Lower lobe of right lung (tissue), 2 donors: ENCODE measurements around the gene AKT1. TPM values are rescaled to one million over a fixed set of nuclear protein-coding genes. Genes with fewer than 3 reads are reported as not detected.
A peak's percentile ranks its signal among the peaks of the same experiment; 100 is the strongest.
"Not testable (repeated sequence)": the region's sequence is repeated elsewhere in the genome, so short reads cannot be mapped to it uniquely, and the experiment has no call there.

Experiments used
- ATAC-seq, 2 donors: fragments of 200-7000 bp; cut with Tn5 transposase; one replicate each; pipeline ENCODE4 v1.9.1; 2020 to 2022; ENCODE audit warnings: mild to moderate bottlenecking in 2 of 2, moderate library complexity in 2 of 2
- DNase-seq: peaks from one replicate; pipeline ENCODE4 v3.0.0-alpha.2; 2020
- H3K27ac ChIP-seq: fragments of 200-600 bp; one replicate; pipeline ENCODE4 v1.8.0; 2022
- H3K27me3 ChIP-seq: fragments of 200-600 bp; one replicate; pipeline ENCODE4 v1.8.0; 2022; ENCODE audit warnings: low read depth
- H3K36me3 ChIP-seq: fragments of 200-600 bp; one replicate; pipeline ENCODE4 v1.8.0; 2022; ENCODE audit warnings: mild to moderate bottlenecking
- H3K4me1 ChIP-seq: fragments of 200-600 bp; one replicate; pipeline ENCODE4 v1.8.0; 2022
- H3K4me3 ChIP-seq: fragments of 200-600 bp; one replicate; pipeline ENCODE4 v1.8.0; 2022; ENCODE audit warnings: mild to moderate bottlenecking
- H3K9me3 ChIP-seq: fragments of 200-600 bp; one replicate; pipeline ENCODE4 v1.8.0; 2022
- intact Hi-C: fragments of 100-400 bp; cut with DNase I; formaldehyde crosslinking; loops from one replicate; pipeline ENCODE4 v1.11.0; 2022
- total RNA-seq: library from RNA; stranded (reverse); fragmentation: NEBNext Ultra II Directional; extraction: Animal tissue kit (Norgen Biotek cat#: 25700); gene quantifications from one replicate; pipeline ENCODE4 v1.2.1, GENCODE V29; 2021
- TF ChIP-seq, protein P1 (sequence below): fragments of 200-600 bp; IDR thresholded peaks from one replicate; pipeline ENCODE4 v1.8.0; 2022; ENCODE audit warnings: antibody characterized with exemption, mild to moderate bottlenecking
- donor health status: DM: no; HTN: yes; CAD: no; lungs with severe emphysema.

Gene AKT1
- total RNA-seq, 1 donor from 2014 or later, result 154 TPM

DNA sequence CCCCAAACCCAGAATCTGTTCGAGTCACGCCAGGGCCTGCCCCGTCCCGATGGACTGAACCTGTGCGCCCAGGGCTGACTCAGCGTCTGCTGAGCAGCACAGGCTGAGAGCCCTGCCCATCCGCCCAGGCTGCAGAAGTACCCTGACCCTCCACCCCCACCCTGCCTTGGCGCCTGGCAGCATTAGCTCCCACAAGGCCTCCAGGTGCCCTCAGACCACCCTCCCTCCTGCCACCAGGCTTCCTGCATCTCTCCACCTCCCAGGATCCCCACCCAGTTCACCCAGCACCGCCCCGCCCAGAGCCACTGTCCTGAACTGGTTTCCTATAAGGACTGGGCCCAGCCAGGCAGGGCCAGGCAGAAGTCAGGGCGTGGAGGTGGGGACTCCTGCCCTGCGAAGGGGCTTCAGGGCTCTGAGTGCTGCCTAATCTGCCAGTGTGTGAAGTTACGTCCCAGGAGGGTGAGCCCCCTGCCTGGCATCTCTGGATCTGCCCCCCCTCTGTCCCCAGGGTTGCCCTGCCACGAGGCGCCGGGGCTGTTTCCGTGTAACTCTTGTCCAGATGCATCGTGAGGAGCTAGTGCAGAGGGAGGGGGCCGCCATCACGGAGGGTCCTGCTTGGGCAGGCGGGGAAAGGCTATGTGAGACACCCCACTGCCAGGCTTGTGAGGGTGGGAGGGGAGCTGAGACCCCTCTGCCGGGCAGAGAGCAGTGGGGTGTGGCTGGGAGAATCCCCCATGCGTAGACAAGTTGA lies 62.4 kb downstream of the AKT1 start:
- no peaks in the 10 kb centered on the region for H3K27me3 ChIP-seq
- DNase-seq (no peak), ATAC-seq (peak; percentile 17 to 26)
- H3K4me1 ChIP-seq, result peaks cover 35% of the 10 kb centered on the region
- TF ChIP-seq, protein P1, sequence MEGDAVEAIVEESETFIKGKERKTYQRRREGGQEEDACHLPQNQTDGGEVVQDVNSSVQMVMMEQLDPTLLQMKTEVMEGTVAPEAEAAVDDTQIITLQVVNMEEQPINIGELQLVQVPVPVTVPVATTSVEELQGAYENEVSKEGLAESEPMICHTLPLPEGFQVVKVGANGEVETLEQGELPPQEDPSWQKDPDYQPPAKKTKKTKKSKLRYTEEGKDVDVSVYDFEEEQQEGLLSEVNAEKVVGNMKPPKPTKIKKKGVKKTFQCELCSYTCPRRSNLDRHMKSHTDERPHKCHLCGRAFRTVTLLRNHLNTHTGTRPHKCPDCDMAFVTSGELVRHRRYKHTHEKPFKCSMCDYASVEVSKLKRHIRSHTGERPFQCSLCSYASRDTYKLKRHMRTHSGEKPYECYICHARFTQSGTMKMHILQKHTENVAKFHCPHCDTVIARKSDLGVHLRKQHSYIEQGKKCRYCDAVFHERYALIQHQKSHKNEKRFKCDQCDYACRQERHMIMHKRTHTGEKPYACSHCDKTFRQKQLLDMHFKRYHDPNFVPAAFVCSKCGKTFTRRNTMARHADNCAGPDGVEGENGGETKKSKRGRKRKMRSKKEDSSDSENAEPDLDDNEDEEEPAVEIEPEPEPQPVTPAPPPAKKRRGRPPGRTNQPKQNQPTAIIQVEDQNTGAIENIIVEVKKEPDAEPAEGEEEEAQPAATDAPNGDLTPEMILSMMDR, result no peak
- no peak overlapping the region for H3K4me3 ChIP-seq
- H3K27ac ChIP-seq, result peak overlapping the region; percentile 31
- intact Hi-C loops, result no loop called here
- no peaks in the 10 kb centered on the region for H3K36me3 ChIP-seq
- no peaks in the 10 kb centered on the region for H3K9me3 ChIP-seq

DNA sequence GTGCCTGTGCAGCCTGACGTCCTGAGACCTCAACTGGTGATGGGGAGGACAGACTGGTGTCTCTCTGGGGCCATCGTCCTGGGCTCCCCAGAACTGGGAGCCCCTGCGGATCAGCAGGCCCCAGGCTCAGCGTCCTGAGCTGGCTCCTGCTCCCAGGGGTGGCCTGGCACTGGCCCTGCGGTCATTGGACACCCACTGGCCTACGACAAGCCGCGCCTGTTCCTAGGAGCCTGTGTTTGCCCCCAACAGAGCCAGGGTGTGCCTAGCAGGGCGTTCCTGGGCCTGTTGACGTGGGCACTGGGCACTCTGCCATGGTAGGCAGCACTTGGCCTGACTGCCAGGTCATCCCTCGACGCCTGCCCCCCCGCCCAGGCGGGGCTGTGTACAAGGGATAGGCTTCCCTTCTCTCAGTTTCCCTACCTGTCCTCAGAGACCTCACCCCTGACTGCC lies 63.2 kb downstream of the AKT1 start:
- Histone ChIP-seq H3K4me1 (peaks cover 34% of the 10 kb centered on the region), H3K27ac (peak overlapping the region; percentile 31), H3K36me3 (no peaks in the 10 kb centered on the region), H3K27me3 (no peaks in the 10 kb centered on the region), H3K4me3 (no peak overlapping the region), H3K9me3 (no peaks in the 10 kb centered on the region)
- TF ChIP-seq, protein P1, result no peak
- peak; percentile 85 for DNase-seq
- intact Hi-C loops, result no loop called here
- peak; percentile 77 to 79 for ATAC-seq

DNA sequence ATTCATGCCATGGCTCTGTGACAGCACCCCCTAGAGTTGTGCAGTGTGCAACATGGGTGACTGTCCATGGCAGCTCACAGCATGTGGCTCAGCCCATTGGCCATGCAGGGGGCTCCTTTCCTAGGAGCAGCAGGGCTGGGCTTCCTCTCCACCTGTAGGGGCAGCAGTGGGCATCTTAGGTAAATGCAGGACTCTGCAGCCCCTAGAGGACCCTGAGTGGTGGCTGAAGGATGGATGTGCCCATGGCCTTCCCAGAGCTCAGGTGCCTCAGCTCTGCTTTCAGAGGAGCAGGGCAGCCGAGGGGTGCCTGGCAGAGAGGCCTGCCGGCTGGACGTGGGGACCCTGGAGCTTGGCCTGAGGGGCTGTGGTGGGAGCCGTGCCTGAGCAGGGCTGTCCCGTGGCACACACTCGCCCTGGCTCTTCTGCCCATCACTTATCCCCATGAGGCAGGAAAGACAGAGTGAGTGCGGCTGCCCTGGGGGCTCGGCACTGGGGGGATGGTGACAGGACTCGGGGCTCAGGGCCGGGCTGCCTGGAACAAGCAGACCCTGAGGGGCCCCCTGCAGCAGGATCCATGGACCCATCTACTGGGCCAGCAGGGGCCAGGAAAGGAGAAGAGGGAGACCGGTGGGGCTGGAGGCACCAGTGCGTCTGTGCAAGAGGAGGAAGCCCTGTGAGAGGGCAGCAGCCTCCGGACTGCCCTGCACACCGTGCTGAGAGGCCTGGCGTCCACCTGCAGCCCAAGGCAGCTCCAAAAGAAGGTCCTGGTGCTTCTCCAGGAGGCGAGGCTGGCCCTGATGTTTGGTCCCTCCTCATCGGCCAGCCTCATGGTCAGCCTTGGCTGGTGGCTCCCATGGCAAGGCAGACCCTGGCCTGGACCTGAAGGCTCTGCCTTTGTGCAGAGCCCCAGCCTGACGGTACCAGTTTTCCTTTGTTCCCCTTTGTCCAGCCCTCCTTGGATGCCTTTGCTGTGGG lies 63.9 kb downstream of the AKT1 start:
- Histone ChIP-seq H3K27me3 (no peaks in the 10 kb centered on the region), H3K9me3 (no peaks in the 10 kb centered on the region), H3K27ac (peak overlapping the region; percentile 31), H3K36me3 (no peaks in the 10 kb centered on the region), H3K4me1 (peaks cover 27% of the 10 kb centered on the region), H3K4me3 (no peak overlapping the region)
- intact Hi-C loops, result no loop called here
- TF ChIP-seq, protein P1, result peak; percentile 22
- ATAC-seq (no peak), DNase-seq (no peak)

DNA sequence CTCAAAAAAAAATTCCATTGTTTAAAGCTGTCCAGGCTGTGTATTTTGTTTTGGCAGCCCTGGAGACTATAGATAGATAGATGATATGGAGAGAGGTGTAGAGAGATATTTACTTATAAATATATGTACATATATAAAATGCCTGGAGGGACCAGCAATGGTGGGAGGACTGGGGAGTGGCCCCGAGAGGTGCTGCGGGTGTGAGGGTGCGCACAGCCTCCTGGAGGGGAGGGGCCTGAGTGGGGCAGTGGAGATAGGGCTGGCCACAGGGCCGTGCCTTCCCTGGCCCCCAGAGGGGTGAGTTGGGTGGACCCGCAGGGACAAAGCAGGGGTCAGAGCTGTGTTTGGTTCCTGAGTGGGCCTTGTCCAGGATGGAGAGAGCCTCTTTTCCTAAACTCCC lies 65.1 kb downstream of the AKT1 start:
- TF ChIP-seq, protein P1, result no peak
- intact Hi-C loops, result no loop called here
- DNase-seq, result no peak
- Histone ChIP-seq H3K9me3 (no peaks in the 10 kb centered on the region), H3K27me3 (no peaks in the 10 kb centered on the region), H3K36me3 (no peaks in the 10 kb centered on the region), H3K4me3 (no peak overlapping the region), H3K27ac (no peak overlapping the region), H3K4me1 (peaks cover 15% of the 10 kb centered on the region)
- ATAC-seq, result no peak

DNA sequence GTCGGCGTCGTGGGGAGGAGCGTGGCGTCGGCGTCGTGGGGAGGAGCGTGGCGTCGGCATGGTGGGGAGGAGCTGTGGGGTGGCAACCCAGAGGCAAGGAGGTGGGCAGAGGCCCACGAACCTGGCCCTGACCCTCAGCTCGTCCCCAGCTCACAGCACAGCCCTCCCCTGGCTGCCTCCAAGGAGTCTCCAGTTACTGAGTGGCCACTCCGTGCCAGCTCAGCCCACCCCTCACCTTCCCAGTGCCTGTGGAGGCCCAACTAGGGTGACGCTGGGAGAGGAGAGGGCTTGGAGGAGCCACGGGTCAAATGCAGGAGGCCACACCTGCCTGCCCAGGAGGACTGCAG lies 65.7 kb downstream of the AKT1 start:
- Histone ChIP-seq H3K27me3 (no peaks in the 10 kb centered on the region), H3K9me3 (no peaks in the 10 kb centered on the region), H3K27ac (no peak overlapping the region), H3K36me3 (no peaks in the 10 kb centered on the region), H3K4me1 (peaks cover 16% of the 10 kb centered on the region), H3K4me3 (no peak overlapping the region)
- no peak for ATAC-seq
- TF ChIP-seq, protein P1, result no peak
- intact Hi-C loops, result no loop called here
- no peak for DNase-seq

DNA sequence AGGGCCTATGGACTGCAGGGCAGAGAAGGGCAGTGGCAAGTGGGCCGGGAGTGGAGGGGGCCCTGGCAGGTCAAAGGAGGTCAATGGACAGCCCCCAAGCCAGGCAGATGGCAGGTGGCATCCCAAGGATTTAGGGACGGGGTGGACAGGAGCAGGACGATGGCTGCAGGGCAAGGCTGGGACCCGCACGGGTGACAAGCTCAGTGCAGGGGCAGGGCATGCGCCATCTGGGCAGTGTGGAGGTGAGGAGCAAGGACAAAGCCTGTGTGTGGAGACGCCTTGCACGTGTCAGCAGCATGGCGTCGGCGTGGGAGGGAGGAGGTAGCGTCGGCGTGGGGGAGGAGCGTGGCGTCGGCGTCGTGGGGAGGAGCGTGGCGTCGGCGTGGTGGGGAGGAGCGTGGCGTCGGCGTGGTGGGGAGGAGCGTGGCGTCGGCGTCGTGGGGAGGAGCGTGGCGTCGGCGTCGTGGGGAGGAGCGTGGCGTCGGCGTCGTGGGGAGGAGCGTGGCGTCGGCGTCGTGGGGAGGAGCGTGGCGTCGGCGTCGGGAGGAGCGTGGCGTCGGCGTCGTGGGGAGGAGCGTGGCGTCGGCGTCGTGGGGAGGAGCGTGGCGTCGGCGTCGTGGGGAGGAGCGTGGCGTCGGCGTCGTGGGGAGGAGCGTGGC lies 66.2 kb downstream of the AKT1 start:
- H3K36me3 ChIP-seq, H3K4me3 ChIP-seq, ATAC-seq, H3K9me3 ChIP-seq, intact Hi-C loops, DNase-seq, H3K27ac ChIP-seq, H3K27me3 ChIP-seq: not testable (repeated sequence)
- H3K4me1 ChIP-seq, result peaks cover 19% of the 10 kb centered on the region
